K562 (cell line): Measurements from ENCODE around the gene WASHC4. TPM values are rescaled to one million over a fixed set of nuclear protein-coding genes. Genes with fewer than 3 reads are reported as not detected.

Experiments used
- ARID2 ChIP-seq: fragments of 450-650 bp; IDR thresholded peaks from 2 replicates; pipeline ENCODE4 v1.6.1; 2017; ENCODE audit warnings: antibody characterized with exemption, mild to moderate bottlenecking
- ARNT ChIP-seq, 2 experiments: fragments of 450-650 bp; IDR thresholded peaks; 2 replicates each; pipeline ENCODE4 v1.6.1; 2016; ENCODE audit warnings: mild to moderate bottlenecking in 1 of 2
- CBX1 ChIP-seq: sonication (generic); IDR thresholded peaks from 2 replicates; pipeline ENCODE4 v1.6.1; 2016; ENCODE audit warnings: antibody characterized with exemption, low read depth, mild to moderate bottlenecking
- CBX3 ChIP-seq, 2 experiments: IDR thresholded peaks; 1 replicate in 1 of 2; 2 replicates in 1 of 2; pipeline ENCODE4 v1.6.1; 2012; ENCODE audit warnings: inconsistent platforms in 2 of 2, low read length in 2 of 2, borderline replicate concordance in 1 of 2, control low read depth in 1 of 2
- CBX5 ChIP-seq: IDR thresholded peaks from 2 replicates; pipeline ENCODE4 v1.6.1; 2014; ENCODE audit warnings: low read depth, borderline replicate concordance
- HOXB6 ChIP-seq: fragments of 250-450 bp; sonication (Bioruptor Pico); IDR thresholded peaks from 2 replicates; pipeline ENCODE4 v1.5.1; 2022; ENCODE audit warnings: mild to moderate bottlenecking, borderline replicate concordance
- KLF6 ChIP-seq: fragments of 250-450 bp; sonication (Bioruptor Pico); IDR thresholded peaks from 2 replicates; pipeline ENCODE4 v1.4.0; 2020; ENCODE audit warnings: mild to moderate bottlenecking, moderate library complexity, borderline replicate concordance
- MYNN ChIP-seq, 2 experiments: sonication (generic); formaldehyde crosslinking in 1 of 2; IDR thresholded peaks; 2 replicates each; pipeline versions ENCODE4 v1.5.0 to v1.6.1; 2016 to 2020; ENCODE audit warnings: antibody characterized with exemption in 1 of 2, missing genetic modification reagents in 1 of 2
- NR2F6 ChIP-seq: fragments of 450-650 bp; formaldehyde crosslinking; IDR thresholded peaks from 2 replicates; pipeline ENCODE4 v1.4.0; 2020; ENCODE audit warnings: mild to moderate bottlenecking
- POU5F1 ChIP-seq: fragments of 150-350 bp; IDR thresholded peaks from 2 replicates; pipeline ENCODE4 v1.6.1; 2014; ENCODE audit warnings: borderline replicate concordance, low read length, low read depth, mild to moderate bottlenecking; ENCODE audit not compliant: partially characterized antibody
- PRMT5 ChIP-seq: sonication (generic); formaldehyde crosslinking; IDR thresholded peaks from 2 replicates; pipeline ENCODE4 v1.5.0; 2020; ENCODE audit warnings: missing genetic modification reagents
- PYGO2 ChIP-seq: fragments of 450-650 bp; IDR thresholded peaks from 2 replicates; pipeline ENCODE4 v1.6.1; 2016; ENCODE audit warnings: mild to moderate bottlenecking, missing genetic modification characterization, moderate library complexity, missing compliant biosample characterization
- SIN3A ChIP-seq, 2 experiments: fragments of 150-350 bp in 1 of 2; IDR thresholded peaks; 2 replicates each; pipeline ENCODE4 v1.6.1; 2011 to 2016; ENCODE audit warnings: borderline replicate concordance in 2 of 2, low read depth in 2 of 2, low read length in 2 of 2, mild to moderate bottlenecking in 2 of 2, moderate library complexity in 2 of 2; ENCODE audit not compliant: control insufficient read depth in 1 of 2
- TOE1 ChIP-seq, 2 experiments: fragments of 450-650 bp in 1 of 2; sonication (generic) in 1 of 2; formaldehyde crosslinking in 1 of 2; IDR thresholded peaks; 2 replicates each; pipeline versions ENCODE4 v1.7.1 to v1.8.0; 2016 to 2022; ENCODE audit warnings: borderline replicate concordance in 2 of 2, mild to moderate bottlenecking in 2 of 2, antibody characterized with exemption in 1 of 2, inconsistent platforms in 1 of 2, low read depth in 1 of 2, missing genetic modification reagents in 1 of 2, moderate library complexity in 1 of 2
- polyA plus RNA-seq, 8 experiments: library from polyadenylated mRNA; depleted of rRNA in 4 of 8; stranded (reverse) in 5 of 8; unstranded in 3 of 8; fragments of >200 nt; fragmentation: Nextera tagmentation in 2 of 8; fragmentation: Illumina TruSeq in 1 of 8; extraction: Ambion mirVana in 2 of 8; extraction: Trizol in 1 of 8; gene quantifications; 2 replicates each; pipeline versions ENCODE4 v1.2.1 to v1.2.3, GENCODE V29; 2011 to 2014; ENCODE audit warnings: inconsistent platforms in 1 of 8, missing spikeins in 1 of 8
- total RNA-seq, 7 experiments: library from RNA; depleted of rRNA in 6 of 7; stranded (reverse); fragments of >200 nt in 6 of 7; fragmentation: Illumina TruSeq in 2 of 7; extraction: Trizol in 2 of 7; gene quantifications; 2 replicates each; pipeline versions ENCODE4 v1.2.1 to v1.2.3, GENCODE V29; 2011 to 2021; ENCODE audit warnings: low replicate concordance in 1 of 7
- TF ChIP-seq, protein P1 (sequence below), 2 experiments: fragments of 150-350 bp in 1 of 2; IDR thresholded peaks; 2 replicates each; pipeline ENCODE4 v1.6.1; 2012 to 2016; ENCODE audit warnings: low read depth in 2 of 2, low read length in 2 of 2, mild to moderate bottlenecking in 1 of 2, moderate library complexity in 1 of 2
- TF ChIP-seq, protein P2 (sequence below): fragments of 250-450 bp; sonication (Bioruptor Pico); IDR thresholded peaks from 2 replicates; pipeline ENCODE4 v1.5.0; 2021

Gene WASHC4
- total and polyA plus RNA-seq, 9 of the 15 experiments (the other 6 are each of a cell fraction or from before 2014, with no cell fraction given) = 12.5 to 38.5 (median 21.3) TPM

DNA sequence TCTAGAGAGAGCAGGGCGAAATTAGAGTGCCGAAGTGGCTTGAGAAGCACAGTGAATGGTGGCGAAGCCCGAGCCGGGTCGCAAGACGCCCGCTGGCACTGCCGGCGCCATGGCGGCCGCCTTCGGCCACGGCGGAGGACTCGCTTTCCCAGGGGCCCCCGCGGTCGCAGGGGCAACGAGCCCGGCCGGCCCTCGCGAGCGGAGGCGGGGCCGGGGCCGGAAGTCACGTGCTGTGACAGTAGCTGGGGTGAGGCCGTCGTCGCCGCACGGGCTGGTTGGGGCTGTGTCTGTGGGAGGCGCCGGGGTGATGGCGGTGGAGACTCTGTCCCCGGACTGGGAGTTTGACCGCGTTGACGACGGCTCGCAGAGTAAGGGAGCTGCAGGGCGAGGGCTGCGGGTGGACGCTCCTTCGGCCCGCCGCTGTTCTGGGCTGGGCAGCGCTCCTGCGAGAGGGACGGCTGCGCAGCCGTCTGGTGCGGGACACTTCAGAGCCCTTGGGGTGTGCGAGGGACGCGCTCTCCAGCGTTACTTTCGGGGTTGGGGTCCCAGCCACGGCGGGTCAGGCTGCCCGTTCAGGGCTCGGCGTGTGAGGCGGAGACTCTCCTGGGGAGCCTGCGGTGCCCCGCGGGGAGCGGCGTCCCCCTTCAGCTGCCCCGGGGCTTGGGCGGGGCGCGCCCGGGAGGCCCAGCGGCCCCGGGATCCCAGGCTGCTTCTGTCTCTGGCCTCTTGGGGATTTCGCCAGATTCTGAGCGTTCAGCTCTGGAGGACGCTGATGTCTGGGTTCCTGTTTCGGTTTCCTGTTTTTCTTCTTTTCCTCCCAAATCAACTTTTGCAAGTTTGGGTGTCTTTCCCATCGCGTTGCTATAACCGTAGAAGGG lies at the start of gene WASHC4 (continued):
- TF ChIP-seq, protein P1, sequence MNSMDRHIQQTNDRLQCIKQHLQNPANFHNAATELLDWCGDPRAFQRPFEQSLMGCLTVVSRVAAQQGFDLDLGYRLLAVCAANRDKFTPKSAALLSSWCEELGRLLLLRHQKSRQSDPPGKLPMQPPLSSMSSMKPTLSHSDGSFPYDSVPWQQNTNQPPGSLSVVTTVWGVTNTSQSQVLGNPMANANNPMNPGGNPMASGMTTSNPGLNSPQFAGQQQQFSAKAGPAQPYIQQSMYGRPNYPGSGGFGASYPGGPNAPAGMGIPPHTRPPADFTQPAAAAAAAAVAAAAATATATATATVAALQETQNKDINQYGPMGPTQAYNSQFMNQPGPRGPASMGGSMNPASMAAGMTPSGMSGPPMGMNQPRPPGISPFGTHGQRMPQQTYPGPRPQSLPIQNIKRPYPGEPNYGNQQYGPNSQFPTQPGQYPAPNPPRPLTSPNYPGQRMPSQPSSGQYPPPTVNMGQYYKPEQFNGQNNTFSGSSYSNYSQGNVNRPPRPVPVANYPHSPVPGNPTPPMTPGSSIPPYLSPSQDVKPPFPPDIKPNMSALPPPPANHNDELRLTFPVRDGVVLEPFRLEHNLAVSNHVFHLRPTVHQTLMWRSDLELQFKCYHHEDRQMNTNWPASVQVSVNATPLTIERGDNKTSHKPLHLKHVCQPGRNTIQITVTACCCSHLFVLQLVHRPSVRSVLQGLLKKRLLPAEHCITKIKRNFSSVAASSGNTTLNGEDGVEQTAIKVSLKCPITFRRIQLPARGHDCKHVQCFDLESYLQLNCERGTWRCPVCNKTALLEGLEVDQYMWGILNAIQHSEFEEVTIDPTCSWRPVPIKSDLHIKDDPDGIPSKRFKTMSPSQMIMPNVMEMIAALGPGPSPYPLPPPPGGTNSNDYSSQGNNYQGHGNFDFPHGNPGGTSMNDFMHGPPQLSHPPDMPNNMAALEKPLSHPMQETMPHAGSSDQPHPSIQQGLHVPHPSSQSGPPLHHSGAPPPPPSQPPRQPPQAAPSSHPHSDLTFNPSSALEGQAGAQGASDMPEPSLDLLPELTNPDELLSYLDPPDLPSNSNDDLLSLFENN (IDR thresholded peaks at IDR 0.05; ENCODE audit: low read depth in 2 of 2, low read length in 2 of 2) = peak in 1 of 2 experiments; percentile 37; a peak in 1 of 4 replicates
- TF ChIP-seq SIN3A (IDR thresholded peaks at IDR 0.05; ENCODE audit: borderline replicate concordance in 2 of 2, control insufficient read depth in 1 of 2, low read depth in 2 of 2, low read length in 2 of 2) = peak in 1 of 2 experiments; percentile 73; a peak in 1 of 4 replicates
- TF ChIP-seq POU5F1 = no peak
- peak; percentile 94 for TF ChIP-seq TOE1 (IDR thresholded peaks at IDR 0.05; ENCODE audit: borderline replicate concordance)
- no peak for TF ChIP-seq TOE1 (CRISPR knock-in tag; IDR thresholded peaks at IDR 0.05; ENCODE audit: borderline replicate concordance, low read depth)
- no peak; the same call in 1 of the 2 replicates for TF ChIP-seq KLF6 (CRISPR knock-in tag)
- no peak for TF ChIP-seq ARNT (IDR thresholded peaks at IDR 0.05)
- TF ChIP-seq CBX1 = peak; percentile 83; the same call in 1 of the 2 replicates
- peak; percentile 11; the same call in 1 of the 2 replicates for TF ChIP-seq MYNN (IDR thresholded peaks at IDR 0.05)
- no peak for TF ChIP-seq MYNN (CRISPR knock-in tag; IDR thresholded peaks at IDR 0.05)
- TF ChIP-seq CBX5 = no peak
- TF ChIP-seq PYGO2 (tag) = no peak
- TF ChIP-seq, protein P2, sequence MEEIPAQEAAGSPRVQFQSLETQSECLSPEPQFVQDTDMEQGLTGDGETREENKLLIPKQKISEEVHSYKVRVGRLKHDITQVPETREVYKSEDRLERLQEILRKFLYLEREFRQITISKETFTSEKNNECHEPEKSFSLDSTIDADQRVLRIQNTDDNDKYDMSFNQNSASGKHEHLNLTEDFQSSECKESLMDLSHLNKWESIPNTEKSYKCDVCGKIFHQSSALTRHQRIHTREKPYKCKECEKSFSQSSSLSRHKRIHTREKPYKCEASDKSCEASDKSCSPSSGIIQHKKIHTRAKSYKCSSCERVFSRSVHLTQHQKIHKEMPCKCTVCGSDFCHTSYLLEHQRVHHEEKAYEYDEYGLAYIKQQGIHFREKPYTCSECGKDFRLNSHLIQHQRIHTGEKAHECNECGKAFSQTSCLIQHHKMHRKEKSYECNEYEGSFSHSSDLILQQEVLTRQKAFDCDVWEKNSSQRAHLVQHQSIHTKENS (CRISPR knock-in tag) = no peak
- no peak for TF ChIP-seq HOXB6 (CRISPR knock-in tag)
- TF ChIP-seq CBX3 (IDR thresholded peaks at IDR 0.05; ENCODE audit: borderline replicate concordance in 1 of 2, low read length in 2 of 2) = no peak
- no peak for TF ChIP-seq PRMT5 (CRISPR knock-in tag)
- no peak for TF ChIP-seq NR2F6 (CRISPR knock-in tag)
- TF ChIP-seq ARID2 = no peak
